ENCODE results near the gene FANCC.

DNA sequence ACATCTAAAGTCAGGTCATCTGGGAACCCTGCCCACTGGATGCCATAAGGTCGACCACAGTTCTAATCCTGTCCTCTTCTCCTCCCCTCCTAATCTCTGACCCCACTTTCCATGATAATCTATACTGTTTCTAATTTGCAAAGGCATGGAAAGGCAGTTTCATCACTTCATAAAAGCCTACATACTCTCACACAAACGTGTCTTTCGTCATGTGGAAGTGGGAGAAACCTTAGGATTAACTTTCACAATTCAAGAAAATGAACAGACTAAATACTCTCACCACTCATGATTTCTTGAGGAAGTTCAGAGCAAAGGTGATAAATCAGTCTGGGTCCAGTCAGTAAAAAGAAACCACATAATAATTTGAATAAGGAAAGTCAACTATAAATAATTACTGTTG is 5.5 kb downstream of the FANCC start:
- TF ChIP-seq ZNF274 (IDR thresholded peaks at IDR 0.05; ENCODE audit: low read depth, low read length) (no peak), SUZ12 (IDR thresholded peaks at IDR 0.05; ENCODE audit: extremely low read depth, insufficient read depth, insufficient read length) (no peak), YY1 (IDR thresholded peaks at IDR 0.05; ENCODE audit: insufficient read depth, insufficient read length) (no peak)
